Caki2 (cell line): ENCODE results near the gene POLE. TPM values are rescaled to one million over a fixed set of nuclear protein-coding genes. Genes with fewer than 3 reads are reported as not detected.

Source experiments
- DNase-seq: peaks from one replicate; pipeline ENCODE4 v3.0.0-alpha.2; 2015; ENCODE audit warnings: low read depth
- in situ Hi-C: cut with HindIII; loops from 2 replicates; pipeline ENCODE4 v1.10.0; 2016; ENCODE audit warnings: low sequenced_read_pairs, low pct_unique_long_range_greater_than_20kb, mixed read lengths
- total RNA-seq: library from RNA; depleted of rRNA; stranded (reverse); fragments of >200 nt; shearing (Covaris generic); gene quantifications from 2 replicates; pipeline ENCODE4 v1.2.3, GENCODE V29; 2014; ENCODE audit warnings: low replicate concordance

POLE gene
- total RNA-seq, 1 experiment from 2014 or later, result 10.3 TPM

GRCh38 chr12:132623072-132623869 lies 63.9 kb downstream of the POLE start:
- in situ Hi-C loops, result no loop called here
- no peak for DNase-seq

GRCh38 chr12:132622437-132623071 lies 64.6 kb downstream of the POLE start:
- in situ Hi-C loops, result no loop called here
- no peak for DNase-seq

- in situ Hi-C loops, result no loop called here
- no peak for DNase-seq
These were observed 65.3 kb downstream of the POLE start for GRCh38 chr12:132621657-132622435.

- in situ Hi-C loops, result no loop called here
- no peak for DNase-seq
These were observed 66.1 kb downstream of the POLE start for GRCh38 chr12:132620899-132621656.

- in situ Hi-C loops, result no loop called here
These were observed 66.8 kb downstream of the POLE start for GRCh38 chr12:132620113-132620898.

GRCh38 chr12:132619386-132620112 lies 67.6 kb downstream of the POLE start:
- in situ Hi-C loops, result no loop called here
- no peak for DNase-seq

More at GRCh38 chr12:132620113-132620898, 66.8 kb downstream of the POLE start:
- DNase-seq, result no peak

GRCh38 chr12:132619071-132619385 lies 68.1 kb downstream of the POLE start:
- in situ Hi-C loops, result no loop called here
- no peak for DNase-seq

- in situ Hi-C loops, result no loop called here
- DNase-seq, result no peak
These were observed 68.5 kb downstream of the POLE start, which contains the start of gene P2RX2 for GRCh38 chr12:132618683-132619043. TSS of gene P2RX2 (plus strand) at chr12:132618776. CDS start at chr12:132618817, 41 bp downstream.

- in situ Hi-C loops, result no loop called here
- DNase-seq, result no peak
These were observed 69.1 kb downstream of the POLE start for GRCh38 chr12:132617822-132618682.

GRCh38 chr12:132617135-132617701 lies 69.9 kb downstream of the POLE start:
- in situ Hi-C loops, result no loop called here
- no peak for DNase-seq

- DNase-seq, result no peak
- in situ Hi-C loops, result no loop called here
These were observed 71.5 kb downstream of the POLE start for GRCh38 chr12:132615579-132616038.

GRCh38 chr12:132614861-132615578 lies 72.1 kb downstream of the POLE start:
- DNase-seq, result peak; percentile 62
- in situ Hi-C loops, result no loop called here

- in situ Hi-C loops, result no loop called here
These were observed 73.1 kb downstream of the POLE start for GRCh38 chr12:132614029-132614428.

GRCh38 chr12:132611620-132612019 lies 75.5 kb downstream of the POLE start:
- DNase-seq, result no peak
- in situ Hi-C loops, result no loop called here

More at GRCh38 chr12:132614029-132614428, 73.1 kb downstream of the POLE start:
- DNase-seq, result no peak

GRCh38 chr12:132610866-132611602 lies 76.1 kb downstream of the POLE start:
- in situ Hi-C loops, result no loop called here
- DNase-seq, result no peak
